ENCODE measurements around the gene UQCRHL.
"Not testable (repeated sequence)": the region's sequence is repeated elsewhere in the genome, so short reads cannot be mapped to it uniquely, and the experiment has no call there.

DNA sequence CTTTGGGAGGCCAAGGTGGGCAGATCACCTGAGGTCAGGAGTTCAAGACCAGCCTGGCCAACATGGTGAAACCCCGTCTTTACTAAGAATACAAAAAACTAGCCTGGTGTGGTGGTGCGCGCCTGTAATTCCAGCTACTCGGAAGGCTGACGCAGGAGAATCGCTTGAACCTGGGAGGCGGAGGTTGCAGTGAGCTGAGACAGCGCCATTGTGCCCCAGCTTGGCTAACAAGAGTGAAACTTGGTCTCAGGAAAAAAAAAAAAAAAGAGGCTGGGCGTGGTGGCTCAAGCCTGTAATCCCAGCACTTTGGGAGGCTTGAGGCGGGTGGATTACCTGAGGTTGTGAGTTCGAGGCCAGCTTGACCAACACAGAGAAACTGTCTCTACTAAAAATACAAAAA is 38.6 kb upstream of the UQCRHL start:
- not testable (repeated sequence) for TF ChIP-seq RCOR1 (IDR thresholded peaks at IDR 0.05; ENCODE audit: insufficient replicate concordance, low read length); POLR2A (IDR thresholded peaks at IDR 0.05; ENCODE audit: low read depth, low read length); MAFK (IDR thresholded peaks at IDR 0.05; ENCODE audit: low read depth, low read length); FOS (IDR thresholded peaks at IDR 0.05; ENCODE audit: low read depth, low read length); CEBPB (IDR thresholded peaks at IDR 0.05; ENCODE audit: low read depth, low read length)
- TF ChIP-seq, protein P1, sequence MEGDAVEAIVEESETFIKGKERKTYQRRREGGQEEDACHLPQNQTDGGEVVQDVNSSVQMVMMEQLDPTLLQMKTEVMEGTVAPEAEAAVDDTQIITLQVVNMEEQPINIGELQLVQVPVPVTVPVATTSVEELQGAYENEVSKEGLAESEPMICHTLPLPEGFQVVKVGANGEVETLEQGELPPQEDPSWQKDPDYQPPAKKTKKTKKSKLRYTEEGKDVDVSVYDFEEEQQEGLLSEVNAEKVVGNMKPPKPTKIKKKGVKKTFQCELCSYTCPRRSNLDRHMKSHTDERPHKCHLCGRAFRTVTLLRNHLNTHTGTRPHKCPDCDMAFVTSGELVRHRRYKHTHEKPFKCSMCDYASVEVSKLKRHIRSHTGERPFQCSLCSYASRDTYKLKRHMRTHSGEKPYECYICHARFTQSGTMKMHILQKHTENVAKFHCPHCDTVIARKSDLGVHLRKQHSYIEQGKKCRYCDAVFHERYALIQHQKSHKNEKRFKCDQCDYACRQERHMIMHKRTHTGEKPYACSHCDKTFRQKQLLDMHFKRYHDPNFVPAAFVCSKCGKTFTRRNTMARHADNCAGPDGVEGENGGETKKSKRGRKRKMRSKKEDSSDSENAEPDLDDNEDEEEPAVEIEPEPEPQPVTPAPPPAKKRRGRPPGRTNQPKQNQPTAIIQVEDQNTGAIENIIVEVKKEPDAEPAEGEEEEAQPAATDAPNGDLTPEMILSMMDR (conservative IDR thresholded peaks at IDR 0.05; ENCODE audit: low read depth, low read length), result not testable (repeated sequence)
- TF ChIP-seq, protein P2, sequence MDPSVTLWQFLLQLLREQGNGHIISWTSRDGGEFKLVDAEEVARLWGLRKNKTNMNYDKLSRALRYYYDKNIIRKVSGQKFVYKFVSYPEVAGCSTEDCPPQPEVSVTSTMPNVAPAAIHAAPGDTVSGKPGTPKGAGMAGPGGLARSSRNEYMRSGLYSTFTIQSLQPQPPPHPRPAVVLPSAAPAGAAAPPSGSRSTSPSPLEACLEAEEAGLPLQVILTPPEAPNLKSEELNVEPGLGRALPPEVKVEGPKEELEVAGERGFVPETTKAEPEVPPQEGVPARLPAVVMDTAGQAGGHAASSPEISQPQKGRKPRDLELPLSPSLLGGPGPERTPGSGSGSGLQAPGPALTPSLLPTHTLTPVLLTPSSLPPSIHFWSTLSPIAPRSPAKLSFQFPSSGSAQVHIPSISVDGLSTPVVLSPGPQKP (IDR thresholded peaks at IDR 0.05; ENCODE audit: borderline replicate concordance, low read depth, low read length), result not testable (repeated sequence)

All from IMR-90 (cell line).